HepG2 (cell line): ENCODE measurements around the gene ZNF627. TPM values are rescaled to one million over a fixed set of nuclear protein-coding genes. Genes with fewer than 3 reads are reported as not detected.
A peak's percentile ranks its signal among the peaks of the same experiment; 100 is the strongest.

Experiments
- CBX1 ChIP-seq: IDR thresholded peaks from one replicate; pipeline ENCODE4 v1.6.1; 2016; ENCODE audit warnings: antibody characterized with exemption, low read depth
- CBX5 ChIP-seq: sonication (generic); formaldehyde crosslinking; IDR thresholded peaks from 2 replicates; pipeline ENCODE4 v1.4.0; 2020; ENCODE audit warnings: missing genetic modification reagents, borderline replicate concordance
- ETV5 ChIP-seq: IDR thresholded peaks from 2 replicates; pipeline ENCODE4 v1.6.1; 2018; ENCODE audit warnings: missing biosample characterization, missing genetic modification reagents, inconsistent platforms, borderline replicate concordance
- FOSL2 ChIP-seq: sonication (generic); formaldehyde crosslinking; IDR thresholded peaks from 2 replicates; pipeline ENCODE4 v1.4.0; 2020; ENCODE audit warnings: missing genetic modification reagents
- GATAD1 ChIP-seq: IDR thresholded peaks from 2 replicates; pipeline ENCODE4 v1.6.1; 2016; ENCODE audit warnings: missing genetic modification reagents, missing compliant biosample characterization
- ISX ChIP-seq: sonication (generic); formaldehyde crosslinking; conservative IDR thresholded peaks from 2 replicates; pipeline ENCODE4 v1.5.0; 2020; ENCODE audit warnings: missing genetic modification reagents
- MTA1 ChIP-seq: sonication (generic); formaldehyde crosslinking; IDR thresholded peaks from 2 replicates; pipeline ENCODE4 v1.4.0; 2020; ENCODE audit warnings: missing genetic modification reagents, mild to moderate bottlenecking, borderline replicate concordance
- PHB2 ChIP-seq: fragments of 450-650 bp; IDR thresholded peaks from 2 replicates; pipeline ENCODE4 v1.6.1; 2018; ENCODE audit not compliant: partially characterized antibody
- SP4 ChIP-seq: sonication (generic); formaldehyde crosslinking; IDR thresholded peaks from 2 replicates; pipeline ENCODE4 v1.8.1; 2023; ENCODE audit warnings: mild to moderate bottlenecking, missing genetic modification reagents
- ZBTB38 ChIP-seq: sonication (generic); formaldehyde crosslinking; IDR thresholded peaks from 2 replicates; pipeline ENCODE4 v1.5.1; 2020; ENCODE audit warnings: mild to moderate bottlenecking, missing genetic modification reagents
- ZC3H13 ChIP-seq: sonication (generic); formaldehyde crosslinking; IDR thresholded peaks from 2 replicates; pipeline ENCODE4 v1.8.1; 2023; ENCODE audit warnings: mild to moderate bottlenecking, missing genetic modification reagents, moderate library complexity
- ZFAT ChIP-seq: sonication (generic); formaldehyde crosslinking; conservative IDR thresholded peaks from 2 replicates; pipeline ENCODE4 v1.8.1; 2023; ENCODE audit warnings: missing genetic modification reagents, inconsistent platforms
- ZMYM3 ChIP-seq: sonication (generic); formaldehyde crosslinking; IDR thresholded peaks from 2 replicates; pipeline ENCODE4 v1.5.1; 2020; ENCODE audit warnings: mild to moderate bottlenecking, missing genetic modification reagents
- ZNF232 ChIP-seq: sonication (generic); formaldehyde crosslinking; IDR thresholded peaks from 2 replicates; pipeline ENCODE4 v1.4.0; 2020; ENCODE audit warnings: missing genetic modification reagents, borderline replicate concordance
- ZNF350 ChIP-seq: sonication (generic); formaldehyde crosslinking; IDR thresholded peaks from 2 replicates; pipeline ENCODE4 v1.4.0; 2020; ENCODE audit warnings: mild to moderate bottlenecking, low read depth, missing genetic modification reagents, borderline replicate concordance
- ZNF446 ChIP-seq: sonication (generic); formaldehyde crosslinking; IDR thresholded peaks from 2 replicates; pipeline ENCODE4 v1.5.0; 2020; ENCODE audit warnings: mild to moderate bottlenecking, missing genetic modification reagents
- polyA plus RNA-seq, 8 experiments: library from polyadenylated mRNA; depleted of rRNA in 3 of 8; stranded (reverse) in 7 of 8; unstranded in 1 of 8; fragments of >200 nt; fragmentation: Illumina TruSeq in 4 of 8; extraction: Trizol in 4 of 8; gene quantifications; 2 replicates each; pipeline versions ENCODE4 v1.2.1 to v1.2.3, GENCODE V29; 2011 to 2016; ENCODE audit warnings: low read depth in 4 of 8, missing spikeins in 1 of 8, mixed read lengths in 1 of 8; ENCODE audit not compliant: insufficient read depth in 1 of 8
- total RNA-seq, 5 experiments: library from RNA; depleted of rRNA; stranded (reverse); fragments of >200 nt; fragmentation: Illumina TruSeq; extraction: Trizol; gene quantifications; 2 replicates each; pipeline ENCODE4 v1.2.3, GENCODE V29; 2016; ENCODE audit warnings: low read depth in 1 of 5
- TF ChIP-seq, protein P1 (sequence below): sonication (generic); formaldehyde crosslinking; IDR thresholded peaks from 2 replicates; pipeline ENCODE4 v1.4.0; 2020; ENCODE audit warnings: missing genetic modification reagents
- TF ChIP-seq, protein P2 (sequence below): sonication (generic); formaldehyde crosslinking; IDR thresholded peaks from 2 replicates; pipeline ENCODE4 v1.4.0; 2020; ENCODE audit warnings: missing genetic modification reagents
- TF ChIP-seq, protein P3 (sequence below): IDR thresholded peaks from 2 replicates; pipeline ENCODE4 v1.6.1; 2016; ENCODE audit warnings: mild to moderate bottlenecking
- TF ChIP-seq, protein P4 (sequence below): sonication (generic); formaldehyde crosslinking; IDR thresholded peaks from 2 replicates; pipeline ENCODE4 v1.5.0; 2020; ENCODE audit warnings: missing genetic modification reagents
- TF ChIP-seq, protein P5 (sequence below): sonication (generic); formaldehyde crosslinking; IDR thresholded peaks from 2 replicates; pipeline ENCODE4 v1.5.0; 2020; ENCODE audit warnings: missing genetic modification reagents
- TF ChIP-seq, protein P6 (sequence below): sonication (generic); formaldehyde crosslinking; IDR thresholded peaks from 2 replicates; pipeline ENCODE4 v1.4.0; 2020; ENCODE audit warnings: mild to moderate bottlenecking, missing genetic modification reagents

Gene ZNF627
- total and polyA plus RNA-seq, 2 of the 13 experiments (the other 11 are each of a cell fraction or from before 2014, with no cell fraction given): 4.2 to 12.7 TPM

DNA sequence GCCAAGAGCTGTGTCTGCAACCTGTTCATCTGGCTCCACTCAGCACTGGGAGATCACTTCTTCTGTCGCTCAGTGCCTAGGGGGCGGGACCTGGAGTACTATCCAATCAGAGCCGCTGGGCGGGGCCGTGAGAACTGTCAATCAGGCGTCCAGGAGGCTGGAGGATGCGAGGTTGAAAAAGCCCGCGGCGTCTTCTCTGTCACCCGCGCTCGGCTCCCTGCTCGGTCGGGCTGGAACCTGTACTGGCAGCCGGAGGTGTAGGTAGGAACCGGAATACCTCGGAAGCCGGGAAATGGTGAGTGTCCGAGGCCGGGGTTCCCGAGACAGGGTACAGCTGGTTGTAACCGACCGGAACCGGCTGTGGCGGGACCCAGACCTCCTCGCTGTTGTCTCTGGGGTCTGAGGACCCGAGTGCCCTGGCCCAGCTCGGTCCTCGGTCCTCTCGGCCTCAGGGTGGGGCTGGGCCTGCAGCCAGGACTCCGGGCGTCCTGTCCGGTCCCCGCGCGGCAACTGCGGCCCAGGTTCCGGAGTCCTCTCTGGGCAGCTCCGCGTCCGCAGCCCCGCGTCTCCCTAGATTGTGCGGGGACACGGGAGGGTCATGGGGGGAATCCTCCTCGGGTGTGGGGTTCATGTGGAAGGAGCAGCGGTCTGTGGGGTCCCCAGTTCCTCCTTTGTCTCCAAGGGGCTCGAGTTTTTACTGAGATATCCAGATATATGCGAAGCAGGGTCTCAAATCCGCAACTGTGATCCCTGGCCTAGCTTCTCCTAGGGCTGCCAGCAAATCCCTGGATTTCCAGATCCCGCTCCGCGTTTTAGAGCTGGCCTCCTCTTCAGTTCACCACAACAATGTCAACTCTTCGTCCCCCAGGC is 42.6 kb downstream of the ZNF627 start (continued):
- TF ChIP-seq, protein P1, sequence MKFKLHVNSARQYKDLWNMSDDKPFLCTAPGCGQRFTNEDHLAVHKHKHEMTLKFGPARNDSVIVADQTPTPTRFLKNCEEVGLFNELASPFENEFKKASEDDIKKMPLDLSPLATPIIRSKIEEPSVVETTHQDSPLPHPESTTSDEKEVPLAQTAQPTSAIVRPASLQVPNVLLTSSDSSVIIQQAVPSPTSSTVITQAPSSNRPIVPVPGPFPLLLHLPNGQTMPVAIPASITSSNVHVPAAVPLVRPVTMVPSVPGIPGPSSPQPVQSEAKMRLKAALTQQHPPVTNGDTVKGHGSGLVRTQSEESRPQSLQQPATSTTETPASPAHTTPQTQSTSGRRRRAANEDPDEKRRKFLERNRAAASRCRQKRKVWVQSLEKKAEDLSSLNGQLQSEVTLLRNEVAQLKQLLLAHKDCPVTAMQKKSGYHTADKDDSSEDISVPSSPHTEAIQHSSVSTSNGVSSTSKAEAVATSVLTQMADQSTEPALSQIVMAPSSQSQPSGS (CRISPR knock-in tag): no peak
- TF ChIP-seq, protein P2, sequence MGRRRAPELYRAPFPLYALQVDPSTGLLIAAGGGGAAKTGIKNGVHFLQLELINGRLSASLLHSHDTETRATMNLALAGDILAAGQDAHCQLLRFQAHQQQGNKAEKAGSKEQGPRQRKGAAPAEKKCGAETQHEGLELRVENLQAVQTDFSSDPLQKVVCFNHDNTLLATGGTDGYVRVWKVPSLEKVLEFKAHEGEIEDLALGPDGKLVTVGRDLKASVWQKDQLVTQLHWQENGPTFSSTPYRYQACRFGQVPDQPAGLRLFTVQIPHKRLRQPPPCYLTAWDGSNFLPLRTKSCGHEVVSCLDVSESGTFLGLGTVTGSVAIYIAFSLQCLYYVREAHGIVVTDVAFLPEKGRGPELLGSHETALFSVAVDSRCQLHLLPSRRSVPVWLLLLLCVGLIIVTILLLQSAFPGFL: no peak
- TF ChIP-seq, protein P3, sequence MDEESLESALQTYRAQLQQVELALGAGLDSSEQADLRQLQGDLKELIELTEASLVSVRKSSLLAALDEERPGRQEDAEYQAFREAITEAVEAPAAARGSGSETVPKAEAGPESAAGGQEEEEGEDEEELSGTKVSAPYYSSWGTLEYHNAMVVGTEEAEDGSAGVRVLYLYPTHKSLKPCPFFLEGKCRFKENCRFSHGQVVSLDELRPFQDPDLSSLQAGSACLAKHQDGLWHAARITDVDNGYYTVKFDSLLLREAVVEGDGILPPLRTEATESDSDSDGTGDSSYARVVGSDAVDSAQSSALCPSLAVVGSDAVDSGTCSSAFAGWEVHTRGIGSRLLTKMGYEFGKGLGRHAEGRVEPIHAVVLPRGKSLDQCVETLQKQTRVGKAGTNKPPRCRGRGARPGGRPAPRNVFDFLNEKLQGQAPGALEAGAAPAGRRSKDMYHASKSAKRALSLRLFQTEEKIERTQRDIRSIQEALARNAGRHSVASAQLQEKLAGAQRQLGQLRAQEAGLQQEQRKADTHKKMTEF (CRISPR knock-in tag): no peak; the same call in 1 of the 2 replicates
- TF ChIP-seq ISX (CRISPR knock-in tag) (no peak), ZFAT (no peak), ZNF446 (CRISPR knock-in tag) (no peak), ZMYM3 (no peak), ZNF232 (CRISPR knock-in tag) (no peak), CBX5 (CRISPR knock-in tag) (no peak), GATAD1 (CRISPR knock-in tag) (peak; percentile 9; the same call in 1 of the 2 replicates), ZNF350 (CRISPR knock-in tag) (no peak; the same call in 1 of the 2 replicates), ZC3H13 (peak; percentile 54; the same call in 1 of the 2 replicates), SP4 (CRISPR knock-in tag) (peak; percentile 94), ZBTB38 (CRISPR knock-in tag) (no peak), ETV5 (CRISPR knock-in tag) (0 out of 2 replicates have a peak, but pooled peaks have one; percentile 12), PHB2 (no peak), CBX1 (no peak), FOSL2 (CRISPR knock-in tag) (no peak), MTA1 (no peak)
- TF ChIP-seq, protein P4, sequence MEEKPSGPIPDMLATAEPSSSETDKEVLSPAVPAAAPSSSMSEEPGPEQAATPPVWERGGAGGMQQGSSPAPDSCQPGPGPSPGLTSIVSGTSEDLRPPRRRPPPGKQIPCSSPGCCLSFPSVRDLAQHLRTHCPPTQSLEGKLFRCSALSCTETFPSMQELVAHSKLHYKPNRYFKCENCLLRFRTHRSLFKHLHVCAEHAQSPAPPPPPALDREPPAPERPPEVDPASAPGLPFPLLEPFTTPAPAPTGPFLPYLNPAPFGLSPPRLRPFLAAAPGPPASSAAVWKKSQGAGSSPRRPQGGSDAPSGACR (CRISPR knock-in tag): no peak
- TF ChIP-seq, protein P5, sequence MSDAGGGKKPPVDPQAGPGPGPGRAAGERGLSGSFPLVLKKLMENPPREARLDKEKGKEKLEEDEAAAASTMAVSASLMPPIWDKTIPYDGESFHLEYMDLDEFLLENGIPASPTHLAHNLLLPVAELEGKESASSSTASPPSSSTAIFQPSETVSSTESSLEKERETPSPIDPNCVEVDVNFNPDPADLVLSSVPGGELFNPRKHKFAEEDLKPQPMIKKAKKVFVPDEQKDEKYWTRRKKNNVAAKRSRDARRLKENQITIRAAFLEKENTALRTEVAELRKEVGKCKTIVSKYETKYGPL: no peak
- TF ChIP-seq, protein P6, sequence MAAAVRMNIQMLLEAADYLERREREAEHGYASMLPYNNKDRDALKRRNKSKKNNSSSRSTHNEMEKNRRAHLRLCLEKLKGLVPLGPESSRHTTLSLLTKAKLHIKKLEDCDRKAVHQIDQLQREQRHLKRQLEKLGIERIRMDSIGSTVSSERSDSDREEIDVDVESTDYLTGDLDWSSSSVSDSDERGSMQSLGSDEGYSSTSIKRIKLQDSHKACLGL (CRISPR knock-in tag): no peak
